A549 (cell line): ENCODE data around the gene ATP7B.

Experiments used
- RFX5 ChIP-seq: fragments of 450-650 bp; IDR thresholded peaks from 2 replicates; pipeline ENCODE4 v1.7.1; 2014; ENCODE audit warnings: antibody characterized with exemption, mild to moderate bottlenecking, moderate library complexity
- ZNF302 ChIP-seq: fragments of 250-450 bp; sonication (Bioruptor Pico); IDR thresholded peaks from 2 replicates; pipeline ENCODE4 v1.9.0; 2021; ENCODE audit warnings: inconsistent platforms, mild to moderate bottlenecking, moderate library complexity
- TF ChIP-seq, protein P1 (sequence below): fragments of >200 bp; sonication (Bioruptor Twin); formaldehyde crosslinking; IDR thresholded peaks from 3 replicates; pipeline ENCODE4 v1.5.1; 2016

DNA sequence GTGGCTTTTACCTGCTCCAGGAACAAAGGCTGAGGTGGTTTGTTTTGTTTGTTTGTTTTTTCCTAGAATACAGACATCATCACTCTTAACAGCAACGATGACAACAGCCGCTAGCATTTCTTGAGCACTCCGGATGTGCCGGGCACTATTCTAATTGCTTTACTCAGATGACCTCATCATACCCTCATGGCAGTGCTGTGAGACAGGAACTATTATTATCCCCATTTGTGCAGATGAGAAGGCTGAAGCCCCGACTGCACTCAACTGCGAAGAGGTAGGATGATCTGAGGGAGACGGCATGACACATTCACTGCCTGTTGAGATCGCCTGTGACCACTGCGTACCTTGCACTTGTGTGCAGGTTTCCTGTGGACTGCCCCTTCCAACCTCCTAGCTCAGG, 83.0 kb downstream of the ATP7B start:
- TF ChIP-seq ZNF302 (CRISPR knock-in tag) (no peak), RFX5 (no peak)
- TF ChIP-seq, protein P1, sequence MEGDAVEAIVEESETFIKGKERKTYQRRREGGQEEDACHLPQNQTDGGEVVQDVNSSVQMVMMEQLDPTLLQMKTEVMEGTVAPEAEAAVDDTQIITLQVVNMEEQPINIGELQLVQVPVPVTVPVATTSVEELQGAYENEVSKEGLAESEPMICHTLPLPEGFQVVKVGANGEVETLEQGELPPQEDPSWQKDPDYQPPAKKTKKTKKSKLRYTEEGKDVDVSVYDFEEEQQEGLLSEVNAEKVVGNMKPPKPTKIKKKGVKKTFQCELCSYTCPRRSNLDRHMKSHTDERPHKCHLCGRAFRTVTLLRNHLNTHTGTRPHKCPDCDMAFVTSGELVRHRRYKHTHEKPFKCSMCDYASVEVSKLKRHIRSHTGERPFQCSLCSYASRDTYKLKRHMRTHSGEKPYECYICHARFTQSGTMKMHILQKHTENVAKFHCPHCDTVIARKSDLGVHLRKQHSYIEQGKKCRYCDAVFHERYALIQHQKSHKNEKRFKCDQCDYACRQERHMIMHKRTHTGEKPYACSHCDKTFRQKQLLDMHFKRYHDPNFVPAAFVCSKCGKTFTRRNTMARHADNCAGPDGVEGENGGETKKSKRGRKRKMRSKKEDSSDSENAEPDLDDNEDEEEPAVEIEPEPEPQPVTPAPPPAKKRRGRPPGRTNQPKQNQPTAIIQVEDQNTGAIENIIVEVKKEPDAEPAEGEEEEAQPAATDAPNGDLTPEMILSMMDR, result no peak
